GM23338 (cell line): ENCODE results near the gene GLI1. TPM values are rescaled to one million over a fixed set of nuclear protein-coding genes. Genes with fewer than 3 reads are reported as not detected.

ENCODE experiments used
- EZH2 ChIP-seq: fragments of 200-600 bp; sonication (generic); IDR thresholded peaks from one replicate; pipeline ENCODE4 v1.8.0; 2017; ENCODE audit warnings: antibody characterized with exemption, mild to moderate bottlenecking, low read depth; ENCODE audit not compliant: unreplicated experiment
- NANOG ChIP-seq: IDR thresholded peaks from 2 replicates; pipeline ENCODE4 v1.6.1; 2016; ENCODE audit warnings: antibody characterized with exemption, borderline replicate concordance
- REST ChIP-seq: IDR thresholded peaks from one replicate; pipeline ENCODE4 v1.6.1; 2018; ENCODE audit warnings: antibody characterized with exemption; ENCODE audit not compliant: unreplicated experiment
- ZNF462 ChIP-seq: fragments of 250-450 bp; sonication (Bioruptor Pico); IDR thresholded peaks from 2 replicates; pipeline ENCODE4 v1.5.0; 2020; ENCODE audit warnings: mild to moderate bottlenecking, moderate library complexity
- polyA plus RNA-seq: library from polyadenylated mRNA; unstranded; fragments of >200 nt; fragmentation: Nextera tagmentation; extraction: Ambion mirVana; gene quantifications from 2 replicates; pipeline ENCODE4 v1.2.1, GENCODE V29; 2016
- total RNA-seq: library from RNA; depleted of rRNA; stranded (reverse); fragments of >200 nt; shearing (Covaris generic); gene quantifications from 2 replicates; pipeline ENCODE4 v1.2.3, GENCODE V29; 2014

The GLI1 gene
- total and polyA plus RNA-seq, 2 experiments from 2014 or later, result 5.6 to 18.1 TPM

- TF ChIP-seq ZNF462 (CRISPR knock-in tag), result no peak
- TF ChIP-seq EZH2, result no peak
- no peak for TF ChIP-seq REST
- TF ChIP-seq NANOG, result no peak
These were observed 9.9 kb downstream of the GLI1 start (continued) for GRCh38 chr12:57469296-57470164.
